ENCODE results near the gene FDX2. TPM values are rescaled to one million over a fixed set of nuclear protein-coding genes. Genes with fewer than 3 reads are reported as not detected.

FDX2 gene
- total and polyA plus RNA-seq, 2 of the 8 experiments (the other 6 are each of a cell fraction or from before 2014, with no cell fraction given): 27.0 to 64.4 TPM

DNA sequence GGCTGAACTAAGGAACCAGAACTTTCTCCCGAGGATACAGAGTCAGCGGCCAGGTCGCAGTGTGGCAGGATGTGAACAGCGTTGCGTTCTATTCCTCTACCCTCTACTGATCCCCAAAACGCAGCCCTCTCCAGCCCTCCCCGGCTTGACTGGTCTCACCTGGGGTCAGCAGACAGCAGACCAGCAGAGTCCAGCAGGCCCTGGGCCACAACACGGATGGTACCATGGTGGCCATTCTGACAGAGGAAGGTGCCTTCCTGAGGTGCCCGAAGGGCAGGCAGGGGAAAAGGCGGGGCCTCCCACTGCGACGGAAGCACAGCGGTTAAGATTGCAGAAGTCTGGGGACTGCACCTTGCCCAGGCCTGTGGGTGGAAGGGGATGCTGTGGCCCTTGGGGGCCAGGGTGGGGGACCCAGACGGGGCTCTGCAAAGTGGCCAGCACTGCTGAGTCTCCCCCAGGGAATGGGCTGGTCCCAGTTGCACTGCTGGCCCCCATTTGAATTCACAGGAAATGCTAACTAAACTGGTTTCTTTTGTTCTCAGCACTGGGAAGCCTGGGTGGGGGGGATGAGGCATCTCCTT lies 23.7 kb upstream of the FDX2 start, which contains the start of gene ICAM3:
TSS of gene ICAM3 (minus strand) at position 245 of the 581 bp plus-strand sequence. CDS start at position 235, 10 bp downstream.
- H2BK5ac ChIP-seq (ENCODE audit: low read depth, low read length): peak within 1 kb of the TSS; percentile 74; the same call in 1 of the 2 replicates

More for the DNA sequence above, 23.7 kb upstream of the FDX2 start, which contains the start of gene ICAM3:
- no peak within 1 kb of the TSS for H3K23ac ChIP-seq (ENCODE audit: insufficient read length)
- H3K9ac ChIP-seq (replicated peaks in 1 of 4; ENCODE audit: extremely low read depth in 1 of 4, low read depth in 3 of 4, low read length in 3 of 4): no peak within 1 kb of the TSS
- H3K18ac ChIP-seq (ENCODE audit: extremely low read depth, low read length): peak within 1 kb of the TSS; percentile 75; the same call in 1 of the 2 replicates
- H4K8ac ChIP-seq (ENCODE audit: extremely low read depth, insufficient read depth, low read length): no peak within 1 kb of the TSS; the same call in 1 of the 2 replicates
- FAIRE-seq (no peak), DNase-seq (ENCODE audit: low read depth in 1 of 2, low spot score in 2 of 2) (peak in 1 of 2 experiments; percentile 64)
- H2BK120ac ChIP-seq (replicated peaks; ENCODE audit: low read depth, low read length): peak within 1 kb of the TSS; percentile 84
- no peaks in the 10 kb centered on the region for H4K20me1 ChIP-seq (replicated peaks in 1 of 2; ENCODE audit: control insufficient read depth in 1 of 2, insufficient read depth in 2 of 2, low read length in 2 of 2)
- H3K14ac ChIP-seq (ENCODE audit: insufficient read length): no peak within 1 kb of the TSS
- peak within 1 kb of the TSS; percentile 49; the same call in 1 of the 2 replicates for H2BK20ac ChIP-seq (ENCODE audit: low read length)
- no peaks in the 10 kb centered on the region; a peak in 1 of 8 replicates for H3K36me3 ChIP-seq (ENCODE audit: control insufficient read depth in 2 of 4, insufficient read depth in 4 of 4, low read length in 3 of 4)
- no peak within 1 kb of the TSS for H3K56ac ChIP-seq (replicated peaks; ENCODE audit: insufficient read length, low read depth, low read length)
- no peaks in the 10 kb centered on the region for H3K79me2 ChIP-seq (ENCODE audit: control insufficient read depth in 1 of 2, insufficient read depth in 2 of 2, low read length in 2 of 2)
- H3K9me3 ChIP-seq (ENCODE audit: insufficient read depth in 2 of 2, low read depth in 1 of 2, low read length in 1 of 2): no peaks in the 10 kb centered on the region
- H2BK12ac ChIP-seq (ENCODE audit: low read depth, low read length): peak within 1 kb of the TSS; percentile 92; the same call in 1 of the 2 replicates
- H2BK15ac ChIP-seq (ENCODE audit: low read length): peak within 1 kb of the TSS; percentile 89; the same call in 1 of the 2 replicates
- peaks cover 4% of the 10 kb centered on the region for H3K23me2 ChIP-seq (ENCODE audit: low read depth, low read length)
- peak within 1 kb of the TSS; percentile 60; the same call in 1 of the 2 replicates for H2AK5ac ChIP-seq (ENCODE audit: low read depth, low read length)
- H3K4me2 ChIP-seq (ENCODE audit: insufficient read depth in 1 of 2, low read depth in 2 of 2, low read length in 2 of 2): peak within 1 kb of the TSS in 1 of 2 experiments; percentile 15; a peak in 1 of 4 replicates
- no peak within 1 kb of the TSS for H3K4me3 ChIP-seq (ENCODE audit: extremely low read depth in 1 of 4, insufficient read depth in 2 of 4, low read depth in 3 of 4, low read length in 4 of 4)
- H3K4me1 ChIP-seq (replicated peaks in 1 of 4; ENCODE audit: control insufficient read depth in 3 of 4, insufficient read depth in 4 of 4, low read length in 3 of 4): peaks cover 0 to 11% (median 6%) of the 10 kb centered on the region in 4 experiments; a peak in 6 of 7 replicates
- H3K27me3 ChIP-seq (replicated peaks in 1 of 4; ENCODE audit: control insufficient read depth in 3 of 4, extremely low read depth in 1 of 4, insufficient read depth in 3 of 4, low read length in 3 of 4): peaks cover 0 to 3% (median 0%) of the 10 kb centered on the region in 4 experiments; a peak in 2 of 7 replicates
- 59% methylated on average over 14 of the region's 14 CpGs; no CpG with 5 or more reads in 1 of the 2 experiments for WGBS, 2 experiments (ENCODE audit: extremely low coverage in 1 of 2, insufficient coverage in 1 of 2, insufficient read length in 1 of 2, insufficient replicate concordance in 2 of 2, low coverage in 1 of 2, low lambda C conversion rate in 2 of 2, missing lambda C conversion rate in 1 of 2)
- no peaks in the 10 kb centered on the region; the same call in 1 of the 2 replicates for H3K79me1 ChIP-seq (ENCODE audit: low read depth, low read length)
- H3K4ac ChIP-seq (replicated peaks; ENCODE audit: insufficient read length, low read depth, low read length): peak within 1 kb of the TSS; percentile 22
- no peak within 1 kb of the TSS for H3K27ac ChIP-seq (ENCODE audit: low read depth, low read length)
- no peak within 1 kb of the TSS for H4K5ac ChIP-seq (ENCODE audit: insufficient read length, low read depth, low read length)
- peak within 1 kb of the TSS; percentile 65 for H4K91ac ChIP-seq (replicated peaks; ENCODE audit: insufficient read length, low read length)
- no peak for TF ChIP-seq CEBPB (IDR thresholded peaks at IDR 0.05; ENCODE audit: low read depth, low read length)
- TF ChIP-seq BRCA1 (IDR thresholded peaks at IDR 0.05; ENCODE audit: low read depth, low read length): no peak
- no peak for TF ChIP-seq ATF3 (IDR thresholded peaks at IDR 0.05; ENCODE audit: insufficient read depth, low read depth, low read length)
- TF ChIP-seq E2F6 (IDR thresholded peaks at IDR 0.05): no peak
- no peak for TF ChIP-seq CBX8 (IDR thresholded peaks at IDR 0.05; ENCODE audit: borderline replicate concordance, low read depth, low read length)
- TF ChIP-seq TAF1 (IDR thresholded peaks at IDR 0.05; ENCODE audit: low read depth, low read length): no peak
- no peak for TF ChIP-seq POLR2AphosphoS5 (IDR thresholded peaks at IDR 0.05; ENCODE audit: low read depth, low read length)
- no peak for TF ChIP-seq BCL11A (IDR thresholded peaks at IDR 0.05; ENCODE audit: low read depth in 2 of 2, low read length in 2 of 2)
- TF ChIP-seq GABPA (IDR thresholded peaks at IDR 0.05; ENCODE audit: borderline replicate concordance, insufficient read depth, low read length): no peak
- ChIA-PET POLR2A (ENCODE audit: partially characterized antibody) (interaction anchor here (1.4 kb wide), 1 partner anchor 10 kb away, joined by 3 read pairs; no protein-coding TSS in a partner anchor), CTCF (ENCODE audit: partially characterized antibody) (interaction anchor here (1.5 to 2.3 kb wide), 2 partner anchors 50 to 80 kb away, joined by 4 to 9 read pairs; no protein-coding TSS in a partner anchor)
- H2AFZ ChIP-seq (ENCODE audit: low read length): peak within 1 kb of the TSS; percentile 69
